ENCODE results near the gene VDAC1.

GRCh38 chr5:133926489-133927299, 78.1 kb downstream of the VDAC1 start:
- no peak for TF ChIP-seq POLR2A (IDR thresholded peaks at IDR 0.05; ENCODE audit: low read length)
- TF ChIP-seq GATA1 (IDR thresholded peaks at IDR 0.05; ENCODE audit: low read depth, low read length), result no peak
